DMS 273 (cell line): ENCODE results near the gene AATK.
A peak's percentile ranks its signal among the peaks of the same experiment; 100 is the strongest.
"Not testable (repeated sequence)": the region's sequence is repeated elsewhere in the genome, so short reads cannot be mapped to it uniquely, and the experiment has no call there.

Experiments used
- DNase-seq: peaks from one replicate; lab custom pipeline; 2025; ENCODE audit not compliant: unreplicated experiment; lab: John Stamatoyannopoulos, UW

The AATK gene

GRCh38 chr17:81080019-81080418, 86.0 kb downstream of the AATK start:
- no peak for DNase-seq

- DNase-seq = not testable (repeated sequence)
Measured at GRCh38 chr17:81078026-81078913, 87.8 kb downstream of the AATK start.

- peak; percentile 95 for DNase-seq
Measured at GRCh38 chr17:81076141-81076679, 89.8 kb downstream of the AATK start.

- no peak for DNase-seq
Measured at GRCh38 chr17:81075307-81075706, 90.7 kb downstream of the AATK start.

- no peak for DNase-seq
Measured at GRCh38 chr17:81074875-81075274, 91.1 kb downstream of the AATK start.

- no peak for DNase-seq
Measured at GRCh38 chr17:81073967-81074839, 91.8 kb downstream of the AATK start.

GRCh38 chr17:81071761-81072741, 94.0 kb downstream of the AATK start:
- no peak for DNase-seq

- DNase-seq = no peak
Measured at GRCh38 chr17:81070541-81071246, 95.3 kb downstream of the AATK start.

GRCh38 chr17:81069135-81069645, 96.8 kb downstream of the AATK start:
- DNase-seq = no peak

GRCh38 chr17:81068411-81069134, 97.4 kb downstream of the AATK start:
- no peak for DNase-seq

GRCh38 chr17:81067391-81067811, 98.6 kb downstream of the AATK start:
- no peak for DNase-seq
